Adrenal gland (tissue), 5 donors: Measurements from ENCODE around the gene ARID5B.

ENCODE experiments used
- POLR2A ChIP-seq, 2 donors: fragments of 450-650 bp; IDR thresholded peaks; one replicate each; pipeline ENCODE4 v1.6.1; 2017; ENCODE audit warnings: antibody characterized with exemption in 2 of 2, mild to moderate bottlenecking in 2 of 2, moderate library complexity in 1 of 2
- TF ChIP-seq, protein P1 (sequence below), 6 experiments: fragments of 450-650 bp in 4 of 6; fragments of 200-600 bp in 2 of 6; sonication (generic) in 1 of 6; IDR thresholded peaks; 1 replicate in 5 of 6; 2 replicates in 1 of 6; pipeline versions ENCODE4 v1.5.1 to v1.8.0; 2016 to 2021; ENCODE audit warnings: antibody characterized with exemption in 6 of 6, mild to moderate bottlenecking in 2 of 6, moderate library complexity in 1 of 6
- donor health status: DM: no; HTN: no; CAD: no.

- TF ChIP-seq, protein P1, sequence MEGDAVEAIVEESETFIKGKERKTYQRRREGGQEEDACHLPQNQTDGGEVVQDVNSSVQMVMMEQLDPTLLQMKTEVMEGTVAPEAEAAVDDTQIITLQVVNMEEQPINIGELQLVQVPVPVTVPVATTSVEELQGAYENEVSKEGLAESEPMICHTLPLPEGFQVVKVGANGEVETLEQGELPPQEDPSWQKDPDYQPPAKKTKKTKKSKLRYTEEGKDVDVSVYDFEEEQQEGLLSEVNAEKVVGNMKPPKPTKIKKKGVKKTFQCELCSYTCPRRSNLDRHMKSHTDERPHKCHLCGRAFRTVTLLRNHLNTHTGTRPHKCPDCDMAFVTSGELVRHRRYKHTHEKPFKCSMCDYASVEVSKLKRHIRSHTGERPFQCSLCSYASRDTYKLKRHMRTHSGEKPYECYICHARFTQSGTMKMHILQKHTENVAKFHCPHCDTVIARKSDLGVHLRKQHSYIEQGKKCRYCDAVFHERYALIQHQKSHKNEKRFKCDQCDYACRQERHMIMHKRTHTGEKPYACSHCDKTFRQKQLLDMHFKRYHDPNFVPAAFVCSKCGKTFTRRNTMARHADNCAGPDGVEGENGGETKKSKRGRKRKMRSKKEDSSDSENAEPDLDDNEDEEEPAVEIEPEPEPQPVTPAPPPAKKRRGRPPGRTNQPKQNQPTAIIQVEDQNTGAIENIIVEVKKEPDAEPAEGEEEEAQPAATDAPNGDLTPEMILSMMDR (IDR thresholded peaks at IDR 0.05) = no peak
- TF ChIP-seq POLR2A (IDR thresholded peaks at IDR 0.05) = no peak
These were observed 157.9 kb downstream of the ARID5B start for GRCh38 chr10:62059217-62059920.
